ENCODE measurements around the gene RHBDF2.

The RHBDF2 gene

GRCh38 chr17:76462556-76463290 is 38.5 kb downstream of the RHBDF2 start:
- TF ChIP-seq TAF1 (IDR thresholded peaks at IDR 0.05; ENCODE audit: borderline replicate concordance, insufficient read depth, low read length) (no peak), POLR2AphosphoS5 (IDR thresholded peaks at IDR 0.05; ENCODE audit: low read depth, low read length) (no peak)

GRCh38 chr17:76461765-76462555 is 39.3 kb downstream of the RHBDF2 start:
- TF ChIP-seq FOXP2 (optimal IDR thresholded peaks at IDR 0.05; ENCODE audit: borderline replicate concordance, extremely low read depth, extremely low read length, insufficient read depth) (no peak), SIN3A (IDR thresholded peaks at IDR 0.05; ENCODE audit: borderline replicate concordance, insufficient read depth, low read length) (no peak), TAF1 (IDR thresholded peaks at IDR 0.05; ENCODE audit: borderline replicate concordance, insufficient read depth, low read length) (no peak), POLR2AphosphoS5 (IDR thresholded peaks at IDR 0.05; ENCODE audit: low read depth, low read length) (no peak)
- TF ChIP-seq, protein P1, sequence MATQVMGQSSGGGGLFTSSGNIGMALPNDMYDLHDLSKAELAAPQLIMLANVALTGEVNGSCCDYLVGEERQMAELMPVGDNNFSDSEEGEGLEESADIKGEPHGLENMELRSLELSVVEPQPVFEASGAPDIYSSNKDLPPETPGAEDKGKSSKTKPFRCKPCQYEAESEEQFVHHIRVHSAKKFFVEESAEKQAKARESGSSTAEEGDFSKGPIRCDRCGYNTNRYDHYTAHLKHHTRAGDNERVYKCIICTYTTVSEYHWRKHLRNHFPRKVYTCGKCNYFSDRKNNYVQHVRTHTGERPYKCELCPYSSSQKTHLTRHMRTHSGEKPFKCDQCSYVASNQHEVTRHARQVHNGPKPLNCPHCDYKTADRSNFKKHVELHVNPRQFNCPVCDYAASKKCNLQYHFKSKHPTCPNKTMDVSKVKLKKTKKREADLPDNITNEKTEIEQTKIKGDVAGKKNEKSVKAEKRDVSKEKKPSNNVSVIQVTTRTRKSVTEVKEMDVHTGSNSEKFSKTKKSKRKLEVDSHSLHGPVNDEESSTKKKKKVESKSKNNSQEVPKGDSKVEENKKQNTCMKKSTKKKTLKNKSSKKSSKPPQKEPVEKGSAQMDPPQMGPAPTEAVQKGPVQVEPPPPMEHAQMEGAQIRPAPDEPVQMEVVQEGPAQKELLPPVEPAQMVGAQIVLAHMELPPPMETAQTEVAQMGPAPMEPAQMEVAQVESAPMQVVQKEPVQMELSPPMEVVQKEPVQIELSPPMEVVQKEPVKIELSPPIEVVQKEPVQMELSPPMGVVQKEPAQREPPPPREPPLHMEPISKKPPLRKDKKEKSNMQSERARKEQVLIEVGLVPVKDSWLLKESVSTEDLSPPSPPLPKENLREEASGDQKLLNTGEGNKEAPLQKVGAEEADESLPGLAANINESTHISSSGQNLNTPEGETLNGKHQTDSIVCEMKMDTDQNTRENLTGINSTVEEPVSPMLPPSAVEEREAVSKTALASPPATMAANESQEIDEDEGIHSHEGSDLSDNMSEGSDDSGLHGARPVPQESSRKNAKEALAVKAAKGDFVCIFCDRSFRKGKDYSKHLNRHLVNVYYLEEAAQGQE (IDR thresholded peaks at IDR 0.05; ENCODE audit: insufficient read depth in 1 of 2, low read depth in 2 of 2, low read length in 2 of 2) = no peak

- no peak for TF ChIP-seq SIN3A (IDR thresholded peaks at IDR 0.05; ENCODE audit: borderline replicate concordance, insufficient read depth, low read length)
- no peak for TF ChIP-seq FOXP2 (optimal IDR thresholded peaks at IDR 0.05; ENCODE audit: borderline replicate concordance, extremely low read depth, extremely low read length, insufficient read depth)
- no peak for TF ChIP-seq TAF1 (IDR thresholded peaks at IDR 0.05; ENCODE audit: borderline replicate concordance, insufficient read depth, low read length)
- no peak for TF ChIP-seq POLR2AphosphoS5 (IDR thresholded peaks at IDR 0.05; ENCODE audit: low read depth, low read length)
- TF ChIP-seq, protein P1 (IDR thresholded peaks at IDR 0.05; ENCODE audit: insufficient read depth in 1 of 2, low read depth in 2 of 2, low read length in 2 of 2) = no peak
Measured at GRCh38 chr17:76459674-76460073, 41.5 kb downstream of the RHBDF2 start.

DNA sequence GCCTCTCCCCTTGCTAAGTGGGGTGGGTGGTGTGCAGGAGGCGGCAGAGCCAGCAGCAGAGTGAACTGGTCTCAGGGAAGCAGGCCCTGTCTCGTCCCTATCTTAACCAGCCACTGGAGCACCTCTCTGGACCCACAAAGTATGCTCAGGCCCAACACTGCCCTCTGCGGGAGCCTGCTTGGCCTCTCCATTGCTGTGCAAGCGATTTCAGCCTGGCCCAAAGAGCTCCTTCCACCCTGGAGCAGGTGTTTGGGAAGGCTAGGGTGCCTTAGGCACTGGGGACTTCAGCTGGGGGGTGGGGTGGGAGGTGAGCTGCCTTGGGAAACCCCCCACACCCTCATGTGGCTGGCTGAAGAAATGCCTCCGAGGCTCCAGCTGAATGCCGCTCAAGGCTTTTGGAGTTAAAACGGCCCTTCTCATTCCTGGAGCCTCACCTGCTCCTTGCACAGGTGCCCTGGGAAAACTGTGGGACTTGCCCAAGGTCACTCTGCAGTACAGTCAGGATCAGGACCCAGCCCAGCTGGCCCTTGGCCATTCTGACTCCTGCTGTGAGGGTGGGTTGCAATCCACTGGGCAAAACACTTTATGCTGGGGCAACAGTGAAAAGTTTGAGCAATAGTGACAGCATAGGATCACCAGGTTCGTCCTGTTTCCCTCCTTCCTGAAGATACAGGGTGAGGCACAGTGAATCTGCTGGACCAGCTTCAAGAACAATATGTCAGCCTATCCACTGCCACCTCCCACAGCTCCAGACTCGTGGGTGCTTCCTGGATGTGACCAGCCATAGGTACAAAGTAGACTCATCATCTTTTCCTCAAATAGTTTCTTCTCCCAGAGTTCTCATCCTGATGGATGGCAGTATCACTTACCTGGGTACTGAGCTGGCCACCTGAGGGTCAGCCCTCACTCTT is 42.4 kb downstream of the RHBDF2 start:
- no peak for TF ChIP-seq TAF1 (IDR thresholded peaks at IDR 0.05; ENCODE audit: borderline replicate concordance, insufficient read depth, low read length)
- TF ChIP-seq, protein P1 (IDR thresholded peaks at IDR 0.05; ENCODE audit: insufficient read depth in 1 of 2, low read depth in 2 of 2, low read length in 2 of 2) = no peak
- TF ChIP-seq SIN3A (IDR thresholded peaks at IDR 0.05; ENCODE audit: borderline replicate concordance, insufficient read depth, low read length) = no peak
- TF ChIP-seq FOXP2 (optimal IDR thresholded peaks at IDR 0.05; ENCODE audit: borderline replicate concordance, extremely low read depth, extremely low read length, insufficient read depth) = no peak
- TF ChIP-seq POLR2AphosphoS5 (IDR thresholded peaks at IDR 0.05; ENCODE audit: low read depth, low read length) = no peak

DNA sequence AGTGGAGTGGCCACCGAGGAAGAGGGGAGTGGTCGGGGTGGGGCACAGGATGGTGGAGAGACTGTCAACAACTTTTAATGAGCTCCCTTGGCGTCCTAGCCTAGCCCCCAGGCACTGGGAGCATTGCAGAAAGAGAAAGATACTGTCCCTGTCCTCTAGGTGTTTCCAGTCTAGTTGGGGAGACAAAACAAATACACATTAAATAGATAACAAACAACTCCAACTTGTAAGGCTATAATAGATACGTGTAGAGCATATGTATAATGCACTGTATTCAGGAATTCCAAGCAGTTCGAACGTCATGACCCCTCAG is 47.8 kb downstream of the RHBDF2 start:
- TF ChIP-seq, protein P1 (IDR thresholded peaks at IDR 0.05; ENCODE audit: insufficient read depth in 1 of 2, low read depth in 2 of 2, low read length in 2 of 2) = 0 out of 4 replicates have a peak, but pooled peaks of 1 of the 2 experiments have one; percentile 3
- TF ChIP-seq SIN3A (IDR thresholded peaks at IDR 0.05; ENCODE audit: borderline replicate concordance, insufficient read depth, low read length) (no peak), TAF1 (IDR thresholded peaks at IDR 0.05; ENCODE audit: borderline replicate concordance, insufficient read depth, low read length) (no peak)
